Calu3 (cell line): ENCODE data around the gene CIRBP. TPM values are rescaled to one million over a fixed set of nuclear protein-coding genes. Genes with fewer than 3 reads are reported as not detected.

Experiments
- BruUV-seq: library from RNA; stranded (reverse); fragments of 400-500 nt; replicated peaks from 2 replicates; lab custom pipeline; 2021; lab: Mats Ljungman, UMichigan
- CTCF ChIA-PET: fragments of 300-600 bp; sonication (Branson Sonifier 250); formaldehyde crosslinking; loops from one replicate; lab custom pipeline; 2022; ENCODE audit warnings: antibody characterized with exemption; lab: Charles Lee
- DNase-seq: peaks from one replicate; pipeline ENCODE4 v3.0.0; 2022
- H3K27ac Mint-ChIP-seq: one replicate; pipeline ENCODE4 v1.8.0; 2022; ENCODE audit warnings: mixed read lengths; ENCODE audit not compliant: unreplicated experiment
- H3K27me3 Mint-ChIP-seq: one replicate; pipeline ENCODE4 v1.8.0; 2022; ENCODE audit warnings: mixed read lengths; ENCODE audit not compliant: unreplicated experiment
- H3K36me3 Mint-ChIP-seq: one replicate; pipeline ENCODE4 v1.8.0; 2022; ENCODE audit warnings: mild to moderate bottlenecking, moderate library complexity, mixed read lengths; ENCODE audit not compliant: insufficient read depth, unreplicated experiment
- H3K4me1 Mint-ChIP-seq: one replicate; pipeline ENCODE4 v1.8.0; 2022; ENCODE audit warnings: mild to moderate bottlenecking, low read depth, mixed read lengths; ENCODE audit not compliant: unreplicated experiment
- H3K4me3 Mint-ChIP-seq: one replicate; pipeline ENCODE4 v1.8.0; 2022; ENCODE audit warnings: mild to moderate bottlenecking, low read depth, moderate library complexity, mixed read lengths; ENCODE audit not compliant: unreplicated experiment
- H3K9me3 Mint-ChIP-seq: one replicate; pipeline ENCODE4 v1.8.0; 2022; ENCODE audit warnings: low read depth, mixed read lengths; ENCODE audit not compliant: unreplicated experiment
- intact Hi-C: fragments of 100-400 bp; cut with micrococcal nuclease; formaldehyde crosslinking; loops from one replicate; pipeline ENCODE4 v1.10.0; 2022; ENCODE audit not compliant: unreplicated experiment
- total RNA-seq: library from RNA; stranded (reverse); gene quantifications from 2 replicates; pipeline ENCODE4 v1.2.3, GENCODE V29; 2022
- TF ChIP-seq, protein P1 (sequence below): fragments of 200-600 bp; IDR thresholded peaks from one replicate; pipeline ENCODE4 v1.8.0; 2022; ENCODE audit warnings: antibody characterized with exemption; ENCODE audit not compliant: unreplicated experiment

The CIRBP gene
- total RNA-seq, 1 experiment from 2014 or later = 102 TPM

DNA sequence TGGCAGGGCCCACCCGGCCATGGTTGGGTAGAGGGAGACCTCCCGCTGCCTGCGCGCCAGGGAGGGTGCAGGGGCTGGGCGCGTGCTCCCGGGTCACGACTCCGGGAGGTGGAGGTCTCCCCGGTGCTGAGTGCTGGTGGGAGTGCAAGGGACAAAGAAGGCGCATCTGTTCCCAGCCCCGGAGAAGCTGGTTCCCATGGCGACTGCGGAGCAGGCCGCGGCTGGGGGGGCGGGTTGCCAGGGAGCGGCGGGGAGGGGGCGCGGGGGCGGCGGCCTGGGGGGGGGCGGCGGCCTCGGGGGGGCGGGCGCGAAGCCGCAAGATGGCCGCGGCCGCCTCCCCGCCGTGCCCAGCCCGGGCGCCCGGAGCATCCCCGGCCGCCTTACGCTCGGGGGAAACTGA lies 32.6 kb upstream of the CIRBP start:
- intact Hi-C loops = no loop called here
- CTCF ChIA-PET = no interaction called here
- no peaks in the 10 kb centered on the region for H3K27me3 Mint-ChIP-seq
- TF ChIP-seq, protein P1, sequence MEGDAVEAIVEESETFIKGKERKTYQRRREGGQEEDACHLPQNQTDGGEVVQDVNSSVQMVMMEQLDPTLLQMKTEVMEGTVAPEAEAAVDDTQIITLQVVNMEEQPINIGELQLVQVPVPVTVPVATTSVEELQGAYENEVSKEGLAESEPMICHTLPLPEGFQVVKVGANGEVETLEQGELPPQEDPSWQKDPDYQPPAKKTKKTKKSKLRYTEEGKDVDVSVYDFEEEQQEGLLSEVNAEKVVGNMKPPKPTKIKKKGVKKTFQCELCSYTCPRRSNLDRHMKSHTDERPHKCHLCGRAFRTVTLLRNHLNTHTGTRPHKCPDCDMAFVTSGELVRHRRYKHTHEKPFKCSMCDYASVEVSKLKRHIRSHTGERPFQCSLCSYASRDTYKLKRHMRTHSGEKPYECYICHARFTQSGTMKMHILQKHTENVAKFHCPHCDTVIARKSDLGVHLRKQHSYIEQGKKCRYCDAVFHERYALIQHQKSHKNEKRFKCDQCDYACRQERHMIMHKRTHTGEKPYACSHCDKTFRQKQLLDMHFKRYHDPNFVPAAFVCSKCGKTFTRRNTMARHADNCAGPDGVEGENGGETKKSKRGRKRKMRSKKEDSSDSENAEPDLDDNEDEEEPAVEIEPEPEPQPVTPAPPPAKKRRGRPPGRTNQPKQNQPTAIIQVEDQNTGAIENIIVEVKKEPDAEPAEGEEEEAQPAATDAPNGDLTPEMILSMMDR = no peak
- no peaks in the 10 kb centered on the region for H3K9me3 Mint-ChIP-seq
- no peak overlapping the region for H3K27ac Mint-ChIP-seq
- peaks cover 26% of the 10 kb centered on the region for H3K4me1 Mint-ChIP-seq
- BruUV-seq = no TSS peak
- peak overlapping the region; percentile 58 for H3K4me3 Mint-ChIP-seq
- H3K36me3 Mint-ChIP-seq = peaks cover 36% of the 10 kb centered on the region
- DNase-seq = no peak

DNA sequence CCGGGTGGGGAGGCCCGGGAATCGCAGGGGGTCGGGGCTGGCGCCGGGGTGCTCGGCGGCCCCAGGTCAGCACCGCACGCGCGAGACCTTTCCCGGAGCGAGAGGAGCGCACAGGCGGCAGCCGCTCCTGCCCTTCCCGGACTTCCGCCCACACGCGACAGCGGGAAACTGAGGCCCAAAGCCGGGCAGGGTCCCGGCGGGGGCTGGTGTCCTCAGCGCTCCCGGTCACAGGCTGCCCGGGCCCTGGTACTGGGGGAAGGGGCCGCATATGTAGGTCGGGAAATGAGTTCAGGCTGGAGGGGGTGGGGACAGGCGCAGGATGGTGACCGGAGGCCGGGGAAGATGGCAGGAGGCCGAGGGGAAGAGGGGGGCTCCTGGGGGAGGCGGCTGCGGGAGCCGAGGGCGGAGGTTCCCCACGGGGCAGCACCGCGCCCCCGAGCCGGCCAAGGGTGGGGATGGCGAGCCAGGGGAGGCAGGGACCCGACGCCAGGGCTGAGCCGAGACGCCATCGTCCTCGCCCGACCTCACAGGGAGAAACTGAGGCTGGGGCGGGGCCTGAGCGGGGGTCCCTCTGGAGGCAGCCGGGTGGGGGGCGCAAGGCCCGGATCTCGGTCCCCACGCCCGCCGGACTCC lies 32.0 kb upstream of the CIRBP start:
- Mint-ChIP-seq H3K4me1 (peaks cover 22% of the 10 kb centered on the region), H3K36me3 (peaks cover 36% of the 10 kb centered on the region), H3K27ac (no peak overlapping the region), H3K9me3 (no peaks in the 10 kb centered on the region), H3K4me3 (peak overlapping the region; percentile 58), H3K27me3 (no peaks in the 10 kb centered on the region)
- DNase-seq = no peak
- no TSS peak for BruUV-seq
- CTCF ChIA-PET = no interaction called here
- intact Hi-C loops = no loop called here
- TF ChIP-seq, protein P1 = no peak

DNA sequence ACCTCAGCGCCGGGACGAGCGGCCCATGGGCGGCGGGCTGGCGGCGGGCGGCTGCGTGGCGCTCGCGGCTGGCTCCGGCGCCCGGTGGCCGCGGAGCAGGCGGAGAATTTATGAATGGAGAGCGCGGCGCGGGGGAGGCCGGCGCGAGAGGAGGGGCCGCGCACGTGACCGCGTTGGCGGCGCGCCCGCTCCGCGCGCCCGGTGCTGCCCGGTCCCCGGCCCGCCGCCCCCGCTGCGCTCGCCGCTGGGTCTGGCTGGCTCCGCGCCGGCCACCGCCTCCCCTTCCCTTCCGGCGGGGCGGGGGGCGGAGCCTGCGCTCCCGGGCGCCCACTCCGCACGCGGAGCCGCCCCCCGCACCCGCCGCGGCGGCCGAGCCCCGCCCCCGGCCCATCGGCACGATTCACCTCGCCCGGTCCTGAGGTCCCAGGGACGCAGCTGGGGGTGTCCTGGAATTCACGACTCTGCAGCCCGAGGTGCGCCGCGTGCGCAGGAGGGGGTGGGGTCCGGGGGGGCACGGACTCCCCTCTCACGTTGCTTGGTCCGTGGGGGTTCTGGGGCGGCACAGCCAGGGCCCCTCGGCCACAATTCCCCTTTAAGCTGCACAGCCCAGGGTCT lies 31.3 kb upstream of the CIRBP start, which contains the start of gene CBARP:
TSS of gene CBARP (minus strand) at position 252 of the 615 bp plus-strand sequence. CDS start 1,905 bp downstream, outside the sequence.
- intact Hi-C loops = no loop called here
- H3K4me3 Mint-ChIP-seq = peak within 1 kb of the TSS; percentile 68
- H3K4me1 Mint-ChIP-seq = peaks cover 17% of the 10 kb centered on the region
- CTCF ChIA-PET = no interaction called here
- TF ChIP-seq, protein P1 = no peak
- BruUV-seq = no TSS peak
- peak within 1 kb of the TSS; percentile 6 for H3K27ac Mint-ChIP-seq
- no peaks in the 10 kb centered on the region for H3K27me3 Mint-ChIP-seq
- DNase-seq = no peak
- H3K36me3 Mint-ChIP-seq = peaks cover 36% of the 10 kb centered on the region
- no peaks in the 10 kb centered on the region for H3K9me3 Mint-ChIP-seq

DNA sequence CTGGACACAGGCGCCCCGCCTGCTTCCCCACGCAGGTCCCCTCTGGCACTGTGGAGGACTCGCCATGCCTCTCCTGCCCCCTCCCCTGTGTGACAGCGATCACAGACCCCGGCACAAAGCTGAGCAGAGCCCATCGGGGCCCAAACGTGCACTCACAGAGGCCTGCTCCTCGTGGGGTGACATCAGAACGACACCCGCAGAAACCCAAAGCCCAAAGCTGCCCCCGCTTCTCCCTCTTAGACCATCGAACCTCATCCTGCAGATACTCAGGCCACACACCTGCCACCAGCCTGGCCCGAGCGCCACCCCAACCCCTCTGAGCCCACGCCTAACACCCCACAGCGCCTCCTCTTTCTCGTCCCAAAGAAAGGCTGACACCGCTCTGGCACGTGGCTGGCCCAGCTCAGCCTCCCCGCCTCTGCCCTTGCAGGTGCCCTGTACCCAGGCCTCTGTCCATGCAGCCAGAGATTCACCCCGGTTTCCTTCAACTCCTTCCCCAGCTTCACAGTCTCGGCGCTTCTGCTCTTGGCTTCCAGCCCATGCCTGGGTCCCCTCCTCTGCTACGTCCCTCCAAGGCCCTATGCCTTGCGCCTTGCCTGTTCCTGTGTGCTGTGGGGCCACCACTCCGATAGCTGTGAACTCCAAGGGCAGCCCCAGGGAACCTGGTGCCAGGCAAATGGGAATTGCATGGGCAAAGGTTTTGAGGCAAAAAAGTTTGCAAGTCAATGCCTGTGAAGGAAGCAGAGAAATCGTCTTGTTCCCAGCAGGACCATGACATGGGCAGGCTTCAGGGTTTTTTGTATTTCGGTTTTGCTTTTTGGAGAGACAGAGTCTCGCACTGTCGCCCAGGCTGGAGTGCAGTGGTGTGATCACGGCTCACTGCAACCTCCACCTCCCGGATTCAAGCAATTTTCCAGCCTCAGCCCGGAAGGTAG lies 30.5 kb upstream of the CIRBP start:
- intact Hi-C loops = no loop called here
- TF ChIP-seq, protein P1 = no peak
- CTCF ChIA-PET = no interaction called here
- no peaks in the 10 kb centered on the region for H3K9me3 Mint-ChIP-seq
- no peaks in the 10 kb centered on the region for H3K27me3 Mint-ChIP-seq
- DNase-seq = no peak
- peak overlapping the region; percentile 6 for H3K27ac Mint-ChIP-seq
- H3K36me3 Mint-ChIP-seq = peaks cover 36% of the 10 kb centered on the region
- peak overlapping the region; percentile 68 for H3K4me3 Mint-ChIP-seq
- peaks cover 17% of the 10 kb centered on the region for H3K4me1 Mint-ChIP-seq
- BruUV-seq = no TSS peak
